Measurements from ENCODE around the gene PHKB.

DNA sequence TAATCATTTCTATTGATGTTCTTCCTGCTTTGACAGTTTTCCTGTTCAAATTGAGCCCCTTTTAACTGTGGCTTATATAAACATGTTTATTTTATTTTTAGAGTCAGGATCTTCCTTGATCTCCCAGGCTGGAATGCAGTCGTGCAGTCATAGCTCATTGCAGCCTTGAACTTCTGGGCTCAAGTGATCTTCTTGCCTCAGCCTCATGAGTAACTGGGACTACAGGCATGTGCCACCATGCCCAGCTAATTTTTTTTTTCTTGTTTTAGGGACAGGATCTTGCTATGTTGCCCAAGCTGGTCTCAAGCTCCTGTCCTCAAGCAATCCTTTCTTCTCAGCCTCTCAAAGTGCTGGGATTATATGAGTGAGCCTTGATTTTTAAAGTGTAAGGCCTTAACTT lies 14.7 kb downstream of the PHKB start:
- TF ChIP-seq, protein P1, sequence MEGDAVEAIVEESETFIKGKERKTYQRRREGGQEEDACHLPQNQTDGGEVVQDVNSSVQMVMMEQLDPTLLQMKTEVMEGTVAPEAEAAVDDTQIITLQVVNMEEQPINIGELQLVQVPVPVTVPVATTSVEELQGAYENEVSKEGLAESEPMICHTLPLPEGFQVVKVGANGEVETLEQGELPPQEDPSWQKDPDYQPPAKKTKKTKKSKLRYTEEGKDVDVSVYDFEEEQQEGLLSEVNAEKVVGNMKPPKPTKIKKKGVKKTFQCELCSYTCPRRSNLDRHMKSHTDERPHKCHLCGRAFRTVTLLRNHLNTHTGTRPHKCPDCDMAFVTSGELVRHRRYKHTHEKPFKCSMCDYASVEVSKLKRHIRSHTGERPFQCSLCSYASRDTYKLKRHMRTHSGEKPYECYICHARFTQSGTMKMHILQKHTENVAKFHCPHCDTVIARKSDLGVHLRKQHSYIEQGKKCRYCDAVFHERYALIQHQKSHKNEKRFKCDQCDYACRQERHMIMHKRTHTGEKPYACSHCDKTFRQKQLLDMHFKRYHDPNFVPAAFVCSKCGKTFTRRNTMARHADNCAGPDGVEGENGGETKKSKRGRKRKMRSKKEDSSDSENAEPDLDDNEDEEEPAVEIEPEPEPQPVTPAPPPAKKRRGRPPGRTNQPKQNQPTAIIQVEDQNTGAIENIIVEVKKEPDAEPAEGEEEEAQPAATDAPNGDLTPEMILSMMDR (IDR thresholded peaks at IDR 0.05), result no peak
- no peak for TF ChIP-seq POLR2AphosphoS5 (IDR thresholded peaks at IDR 0.05)

Measured in gastroesophageal sphincter (tissue), 3 donors.